Heart right ventricle (tissue), 16 donors: ENCODE data around the gene DISP2. TPM values are rescaled to one million over a fixed set of nuclear protein-coding genes. Genes with fewer than 3 reads are reported as not detected.

Source experiments
- ATAC-seq, 8 donors: fragments of 200-7000 bp; cut with Tn5 transposase; one replicate each; pipeline ENCODE4 v1.9.1; 2020; ENCODE audit warnings: mild to moderate bottlenecking in 8 of 8, moderate library complexity in 8 of 8, moderate number of reproducible peaks in 1 of 8
- DNase-seq, 2 donors: peaks; one replicate each; pipeline ENCODE4 v3.0.0-alpha.2; 2020
- H3K27ac ChIP-seq, 10 donors: fragments of 200-600 bp; sonication (generic) in 2 of 10; one replicate each; pipeline versions ENCODE4 v1.5.0 to v1.8.0; 2020 to 2022; ENCODE audit warnings: mild to moderate bottlenecking in 3 of 10
- H3K27me3 ChIP-seq, 7 donors: fragments of 200-600 bp; one replicate each; pipeline ENCODE4 v1.8.0; 2021 to 2022; ENCODE audit warnings: mild to moderate bottlenecking in 2 of 7
- H3K36me3 ChIP-seq, 9 donors: fragments of 200-600 bp; sonication (generic) in 1 of 9; one replicate each; pipeline versions ENCODE4 v1.5.0 to v1.8.0; 2020 to 2022; ENCODE audit warnings: mild to moderate bottlenecking in 2 of 9
- H3K4me1 ChIP-seq, 9 donors: fragments of 200-600 bp; sonication (generic) in 1 of 9; one replicate each; pipeline versions ENCODE4 v1.5.0 to v1.8.0; 2020 to 2022; ENCODE audit warnings: mild to moderate bottlenecking in 4 of 9
- H3K4me3 ChIP-seq, 10 donors: fragments of 200-600 bp; sonication (generic) in 2 of 10; one replicate each; pipeline versions ENCODE4 v1.5.0 to v1.8.0; 2020 to 2022; ENCODE audit warnings: mild to moderate bottlenecking in 7 of 10, moderate library complexity in 2 of 10
- H3K9me3 ChIP-seq, 11 donors: fragments of 200-600 bp in 10 of 11; sonication (generic) in 2 of 11; one replicate each; pipeline versions ENCODE4 v1.5.0 to v1.8.0; 2013 to 2022; ENCODE audit warnings: mild to moderate bottlenecking in 2 of 11, control low read depth in 1 of 11, moderate library complexity in 1 of 11
- CTCF ChIP-seq, 9 donors: fragments of 200-600 bp; sonication (generic) in 2 of 9; IDR thresholded peaks; one replicate each; pipeline versions ENCODE4 v1.5.0 to v1.8.0; 2021 to 2022; ENCODE audit warnings: antibody characterized with exemption in 9 of 9, mild to moderate bottlenecking in 5 of 9, moderate library complexity in 1 of 9
- WGBS, 2 donors: extraction: QIAGEN DNeasy Blood & Tissue Kit; methylation state at CpG; one replicate each; pipeline ENCODE4 v1.1.7; 2013; ENCODE audit warnings: inconsistent platforms in 1 of 2; 5-methylcytosine and 5-hydroxymethylcytosine counted together
- intact Hi-C, 10 donors: fragments of 100-400 bp; cut with DNase I; formaldehyde crosslinking; loops; one replicate each; pipeline versions ENCODE4 v1.11.1 to v1.14.2; 2022
- polyA plus RNA-seq, 2 donors: library from polyadenylated mRNA; stranded (reverse); fragments of 200-250 nt; gene quantifications; one replicate each; pipeline ENCODE4 v1.2.3, GENCODE V29; 2013
- total RNA-seq, 10 donors: library from RNA; stranded (reverse); fragmentation: NEBNext Ultra II Directional in 3 of 10; extraction: Animal tissue kit (Norgen Biotek cat#: 25700) in 3 of 10; gene quantifications; one replicate each; pipeline versions ENCODE4 v1.2.1 to v1.2.4, GENCODE V29; 2021 to 2023
- donor health status: Arrhythmogenic right ventricular cardiomyopathy.
- donor health status: ischemic (EF 13 %, LVEDD 7.1; RV severe dilation, severe dysfunction).
- donor health status: healthy with polysubstance abuse.
- donor health status: DM: no; HTN: yes; CAD: no.
- donor health status: DM: no; HTN: no; CAD: no.
- donor health status: ischemic (EF 25% LVEDD 6.9; RV normal size, moderate dysfunction).
- donor health status: ischemic (EF 25% LVEDD 5.7; RV mildly dilated, moderate dysfunction).
- donor health status: healthy.
- donor health status: DM: yes; HTN: yes; CAD: no.
- donor health status: Ischemic cardiomyopathy.
- donor health status: ischemic (EF 35%, LVEDD 5.7; RV mildly dilated, moderate dysfunction).
- donor health status: nonischemic (EF 11% LVEDD 7.7; RV severe dilation, severe dysfunction).
- donor health status: DM: yes; HTN: yes; CAD: no.
- donor health status: PGD.
- donor health status: ischemic (EF 29% LVEDD 5.4; RV normal size, mild dysfunction).
- donor health status: nonischemic (EF 23%, LVEDD 6.1; RV moderate dilation, normal function).

DISP2 gene
- total and polyA plus RNA-seq, 12 donors = 0.08 to 2.7 (median 0.71) TPM

DNA sequence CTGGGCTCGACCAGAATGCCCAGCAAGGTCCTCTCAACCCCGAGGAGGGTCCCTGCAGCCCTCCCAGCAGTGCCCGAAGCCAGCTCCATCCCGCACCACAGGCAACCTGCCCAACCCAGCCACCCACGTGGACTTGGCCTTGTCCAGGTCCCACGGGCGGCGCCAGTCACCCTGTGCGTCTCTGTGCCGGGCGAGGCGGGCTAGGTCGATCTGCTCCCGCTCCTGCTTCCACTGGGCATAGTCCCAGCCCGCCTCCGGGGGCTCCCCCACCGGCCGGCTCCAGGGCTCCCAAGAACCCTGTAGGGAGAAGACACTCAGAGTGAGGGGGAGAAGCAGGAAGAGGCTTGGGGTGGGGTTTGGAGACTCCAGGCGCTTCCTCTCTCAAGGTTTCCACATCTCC lies 20.4 kb upstream of the DISP2 start:
- intact Hi-C loops = no loop called here
- TF ChIP-seq CTCF (IDR thresholded peaks at IDR 0.05) = no peak
- WGBS, 2 donors = 39 to 40% methylated on average over 19 of the region's 19 CpGs
- Histone ChIP-seq H3K27ac (peak overlapping the region in 9 of 10 donors; percentile 95 to 99 (median 98)), H3K36me3 (peaks cover 0 to 29% (median 0%) of the 10 kb centered on the region in 9 donors), H3K9me3 (no peaks in the 10 kb centered on the region), H3K27me3 (no peaks in the 10 kb centered on the region), H3K4me3 (peak overlapping the region in 6 of 10 donors; percentile 5 to 57 (median 48)), H3K4me1 (peaks cover 63 to 100% (median 91%) of the 10 kb centered on the region in 9 donors)
- ATAC-seq (no peak), DNase-seq (no peak)

GRCh38 chr15:40338041-40338657 lies 19.9 kb upstream of the DISP2 start:
- Histone ChIP-seq H3K36me3 (peaks cover 0 to 29% (median 0%) of the 10 kb centered on the region in 9 donors), H3K27me3 (no peaks in the 10 kb centered on the region), H3K9me3 (no peaks in the 10 kb centered on the region), H3K4me3 (peak overlapping the region in 8 of 10 donors; percentile 47 to 57 (median 50)), H3K27ac (peak overlapping the region in 9 of 10 donors; percentile 95 to 99 (median 98)), H3K4me1 (peaks cover 63 to 100% (median 96%) of the 10 kb centered on the region in 9 donors)
- intact Hi-C loops = loop anchor here in 2 of 10 donors (1.0 to 2.0 kb wide), 2 partner anchors 15 to 17 kb away; partner anchors contain the start of gene INAFM2 (in 1 of the 2)
- ATAC-seq (peak in 6 of 8 donors; percentile 20 to 39 (median 30)), DNase-seq (peak; percentile 78)
- TF ChIP-seq CTCF (IDR thresholded peaks at IDR 0.05) = peak; percentile 48 to 87 (median 76)
- WGBS, 2 donors = 29 to 34% methylated on average over 11 of the region's 11 CpGs

- Histone ChIP-seq H3K4me3 (peak overlapping the region; percentile 29 to 57 (median 50)), H3K4me1 (peaks cover 57 to 100% (median 95%) of the 10 kb centered on the region in 9 donors), H3K36me3 (peaks cover 0 to 29% (median 0%) of the 10 kb centered on the region in 9 donors), H3K27ac (peak overlapping the region; percentile 95 to 99 (median 98)), H3K27me3 (no peaks in the 10 kb centered on the region), H3K9me3 (no peaks in the 10 kb centered on the region)
- DNase-seq (peak in 1 of 2 donors; percentile 66), ATAC-seq (peak; percentile 9 to 62 (median 32))
- WGBS, 2 donors = 48 to 59% methylated on average over 11 of the region's 11 CpGs
- no peak for TF ChIP-seq CTCF (IDR thresholded peaks at IDR 0.05)
- intact Hi-C loops = loop anchor here in 2 of 10 donors (1.0 to 2.0 kb wide), 2 partner anchors 16 to 18 kb away; partner anchors contain the start of gene INAFM2 (in 1 of the 2)
These were observed 18.9 kb upstream of the DISP2 start for GRCh38 chr15:40338921-40339620.

DNA sequence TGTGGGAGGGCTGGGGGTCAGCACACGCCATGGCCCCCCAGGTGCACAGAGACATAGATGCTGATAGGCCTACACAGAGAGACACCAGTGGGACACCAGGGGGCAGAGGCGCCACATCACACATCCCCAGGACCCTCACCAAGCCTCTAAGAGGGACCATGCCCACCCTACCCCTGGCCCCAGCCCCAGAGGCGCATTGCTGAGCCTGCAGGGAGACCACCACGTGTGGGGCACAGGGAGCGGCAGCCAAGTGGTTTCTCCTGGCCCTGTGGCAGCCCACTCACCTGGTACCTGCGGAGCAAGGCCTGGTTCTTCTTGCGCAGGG lies 18.4 kb upstream of the DISP2 start:
- DNase-seq (no peak), ATAC-seq (peak in 5 of 8 donors; percentile 10 to 29 (median 16))
- Histone ChIP-seq H3K36me3 (peaks cover 0 to 29% (median 0%) of the 10 kb centered on the region in 9 donors), H3K4me1 (peaks cover 57 to 100% (median 95%) of the 10 kb centered on the region in 9 donors), H3K9me3 (no peaks in the 10 kb centered on the region), H3K27me3 (no peaks in the 10 kb centered on the region), H3K4me3 (peak overlapping the region; percentile 29 to 57 (median 50)), H3K27ac (peak overlapping the region; percentile 95 to 99 (median 98))
- WGBS, 2 donors = 64 to 66% methylated on average over 7 of the region's 7 CpGs
- TF ChIP-seq CTCF (IDR thresholded peaks at IDR 0.05) = peak in 6 of 9 donors; percentile 9 to 50 (median 36)
- intact Hi-C loops = loop anchor here in 1 of 10 donors (2.0 kb wide), 1 partner anchor 19 kb away; no protein-coding TSS in a partner anchor
